Measurements from ENCODE around the gene HOXA13.
A peak's percentile ranks its signal among the peaks of the same experiment; 100 is the strongest.

The HOXA13 gene

GRCh38 chr7:27198138-27198841 lies 1.6 kb downstream of the HOXA13 start:
- Histone ChIP-seq H3K4me1 (ENCODE audit: insufficient read depth, insufficient read length) (peaks cover 7% of the 10 kb centered on the region), H3K9me3 (ENCODE audit: insufficient read depth, low read length) (no peaks in the 10 kb centered on the region), H3K4me3 (ENCODE audit: insufficient read length, low read depth) (no peak overlapping the region), H3K27me3 (ENCODE audit: insufficient read depth, insufficient read length) (peaks cover 96% of the 10 kb centered on the region), H3K9ac (ENCODE audit: insufficient read length, low read depth) (no peak overlapping the region), H3K36me3 (ENCODE audit: insufficient read depth, insufficient read length, low read length) (no peaks in the 10 kb centered on the region)
- no peak for DNase-seq (ENCODE audit: low read depth, low spot score)
- TF ChIP-seq SUZ12 (IDR thresholded peaks at IDR 0.05; ENCODE audit: extremely low read depth, insufficient read depth, insufficient read length) (peak; percentile 2), YY1 (IDR thresholded peaks at IDR 0.05; ENCODE audit: insufficient read depth, insufficient read length) (no peak), ZNF274 (IDR thresholded peaks at IDR 0.05; ENCODE audit: low read depth, low read length) (no peak)

GRCh38 chr7:27197137-27198042 lies 2.5 kb downstream of the HOXA13 start:
- Histone ChIP-seq H3K9ac (ENCODE audit: insufficient read length, low read depth) (no peak overlapping the region), H3K27me3 (ENCODE audit: insufficient read depth, insufficient read length) (peaks cover 96% of the 10 kb centered on the region), H3K9me3 (ENCODE audit: insufficient read depth, low read length) (no peaks in the 10 kb centered on the region), H3K4me1 (ENCODE audit: insufficient read depth, insufficient read length) (peaks cover 6% of the 10 kb centered on the region), H3K4me3 (ENCODE audit: insufficient read length, low read depth) (no peak overlapping the region), H3K36me3 (ENCODE audit: insufficient read depth, insufficient read length, low read length) (no peaks in the 10 kb centered on the region)
- DNase-seq (ENCODE audit: low read depth, low spot score): no peak
- TF ChIP-seq SUZ12 (IDR thresholded peaks at IDR 0.05; ENCODE audit: extremely low read depth, insufficient read depth, insufficient read length) (peak; percentile 46), YY1 (IDR thresholded peaks at IDR 0.05; ENCODE audit: insufficient read depth, insufficient read length) (no peak)

GRCh38 chr7:27196287-27196767 lies 3.6 kb downstream of the HOXA13 start:
- Histone ChIP-seq H3K9me3 (ENCODE audit: insufficient read depth, low read length) (no peaks in the 10 kb centered on the region), H3K27me3 (ENCODE audit: insufficient read depth, insufficient read length) (peaks cover 96% of the 10 kb centered on the region), H3K4me1 (ENCODE audit: insufficient read depth, insufficient read length) (peaks cover 11% of the 10 kb centered on the region), H3K4me3 (ENCODE audit: insufficient read length, low read depth) (no peak overlapping the region), H3K9ac (ENCODE audit: insufficient read length, low read depth) (no peak overlapping the region), H3K36me3 (ENCODE audit: insufficient read depth, insufficient read length, low read length) (no peaks in the 10 kb centered on the region)
- DNase-seq (ENCODE audit: low read depth, low spot score): peak; percentile 88
- no peak for TF ChIP-seq ZNF274 (IDR thresholded peaks at IDR 0.05; ENCODE audit: low read depth, low read length)
- TF ChIP-seq YY1 (IDR thresholded peaks at IDR 0.05; ENCODE audit: insufficient read depth, insufficient read length): no peak
- TF ChIP-seq SUZ12 (IDR thresholded peaks at IDR 0.05; ENCODE audit: extremely low read depth, insufficient read depth, insufficient read length): no peak

- no peaks in the 10 kb centered on the region for H3K36me3 ChIP-seq (ENCODE audit: insufficient read depth, insufficient read length, low read length)
- no peak overlapping the region for H3K9ac ChIP-seq (ENCODE audit: insufficient read length, low read depth)
- DNase-seq (ENCODE audit: low read depth, low spot score): no peak
- peaks cover 11% of the 10 kb centered on the region for H3K4me1 ChIP-seq (ENCODE audit: insufficient read depth, insufficient read length)
- H3K9me3 ChIP-seq (ENCODE audit: insufficient read depth, low read length): no peaks in the 10 kb centered on the region
- no peak for TF ChIP-seq ZNF274 (IDR thresholded peaks at IDR 0.05; ENCODE audit: low read depth, low read length)
- no peak overlapping the region for H3K4me3 ChIP-seq (ENCODE audit: insufficient read length, low read depth)
- peaks cover 97% of the 10 kb centered on the region for H3K27me3 ChIP-seq (ENCODE audit: insufficient read depth, insufficient read length)
Measured at GRCh38 chr7:27194686-27195379, 5.1 kb downstream of the HOXA13 start.

DNA sequence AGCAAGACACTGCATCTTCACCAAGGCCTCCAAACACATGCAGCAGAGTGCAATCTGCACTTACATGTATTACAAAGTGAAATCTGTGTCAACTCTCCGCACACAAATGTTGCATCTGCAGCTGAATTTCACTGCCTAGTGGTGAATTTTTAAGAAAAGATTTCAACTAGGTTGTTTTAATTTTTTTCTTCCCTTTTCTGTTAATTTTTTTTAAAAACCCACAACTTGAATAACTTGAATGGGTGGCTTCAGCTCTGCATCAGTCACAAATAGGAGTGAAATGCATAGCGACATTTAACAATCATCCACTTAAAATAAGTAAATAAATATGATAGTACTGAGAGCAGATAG lies 5.9 kb downstream of the HOXA13 start:
- H3K9ac ChIP-seq (ENCODE audit: insufficient read length, low read depth): no peak overlapping the region
- peaks cover 100% of the 10 kb centered on the region for H3K27me3 ChIP-seq (ENCODE audit: insufficient read depth, insufficient read length)
- no peak overlapping the region for H3K4me3 ChIP-seq (ENCODE audit: insufficient read length, low read depth)
- H3K4me1 ChIP-seq (ENCODE audit: insufficient read depth, insufficient read length): peaks cover 14% of the 10 kb centered on the region
- no peak for DNase-seq (ENCODE audit: low read depth, low spot score)
- no peaks in the 10 kb centered on the region for H3K9me3 ChIP-seq (ENCODE audit: insufficient read depth, low read length)
- H3K36me3 ChIP-seq (ENCODE audit: insufficient read depth, insufficient read length, low read length): no peaks in the 10 kb centered on the region
- TF ChIP-seq ZNF274 (IDR thresholded peaks at IDR 0.05; ENCODE audit: low read depth, low read length): no peak
- no peak for TF ChIP-seq YY1 (IDR thresholded peaks at IDR 0.05; ENCODE audit: insufficient read depth, insufficient read length)

GRCh38 chr7:27193335-27194001 lies 6.4 kb downstream of the HOXA13 start:
- DNase-seq (ENCODE audit: low read depth, low spot score): no peak
- Histone ChIP-seq H3K36me3 (ENCODE audit: insufficient read depth, insufficient read length, low read length) (no peaks in the 10 kb centered on the region), H3K4me3 (ENCODE audit: insufficient read length, low read depth) (no peak overlapping the region), H3K9me3 (ENCODE audit: insufficient read depth, low read length) (no peaks in the 10 kb centered on the region), H3K27me3 (ENCODE audit: insufficient read depth, insufficient read length) (peaks cover 100% of the 10 kb centered on the region), H3K9ac (ENCODE audit: insufficient read length, low read depth) (no peak overlapping the region), H3K4me1 (ENCODE audit: insufficient read depth, insufficient read length) (peaks cover 13% of the 10 kb centered on the region)
- TF ChIP-seq YY1 (IDR thresholded peaks at IDR 0.05; ENCODE audit: insufficient read depth, insufficient read length) (no peak), SUZ12 (IDR thresholded peaks at IDR 0.05; ENCODE audit: extremely low read depth, insufficient read depth, insufficient read length) (peak; percentile 15), ZNF274 (IDR thresholded peaks at IDR 0.05; ENCODE audit: low read depth, low read length) (no peak)
